ENCODE data around the gene TRPV4.

- TF ChIP-seq POLR2AphosphoS5 (IDR thresholded peaks at IDR 0.05) (no peak), EP300 (IDR thresholded peaks at IDR 0.05) (no peak), CTCF (IDR thresholded peaks at IDR 0.05) (no peak)
Observed at GRCh38 chr12:109797905-109798669, 35.1 kb downstream of the TRPV4 start.
